Putamen (tissue), 1 donor: ENCODE results near the gene TAF1L.
"Not testable (repeated sequence)": the region's sequence is repeated elsewhere in the genome, so short reads cannot be mapped to it uniquely, and the experiment has no call there.

Experiments
- DNase-seq: peaks from one replicate; pipeline ENCODE4 v3.0.0-alpha.2; 2016; ENCODE audit warnings: low spot score

TAF1L gene, protein sequence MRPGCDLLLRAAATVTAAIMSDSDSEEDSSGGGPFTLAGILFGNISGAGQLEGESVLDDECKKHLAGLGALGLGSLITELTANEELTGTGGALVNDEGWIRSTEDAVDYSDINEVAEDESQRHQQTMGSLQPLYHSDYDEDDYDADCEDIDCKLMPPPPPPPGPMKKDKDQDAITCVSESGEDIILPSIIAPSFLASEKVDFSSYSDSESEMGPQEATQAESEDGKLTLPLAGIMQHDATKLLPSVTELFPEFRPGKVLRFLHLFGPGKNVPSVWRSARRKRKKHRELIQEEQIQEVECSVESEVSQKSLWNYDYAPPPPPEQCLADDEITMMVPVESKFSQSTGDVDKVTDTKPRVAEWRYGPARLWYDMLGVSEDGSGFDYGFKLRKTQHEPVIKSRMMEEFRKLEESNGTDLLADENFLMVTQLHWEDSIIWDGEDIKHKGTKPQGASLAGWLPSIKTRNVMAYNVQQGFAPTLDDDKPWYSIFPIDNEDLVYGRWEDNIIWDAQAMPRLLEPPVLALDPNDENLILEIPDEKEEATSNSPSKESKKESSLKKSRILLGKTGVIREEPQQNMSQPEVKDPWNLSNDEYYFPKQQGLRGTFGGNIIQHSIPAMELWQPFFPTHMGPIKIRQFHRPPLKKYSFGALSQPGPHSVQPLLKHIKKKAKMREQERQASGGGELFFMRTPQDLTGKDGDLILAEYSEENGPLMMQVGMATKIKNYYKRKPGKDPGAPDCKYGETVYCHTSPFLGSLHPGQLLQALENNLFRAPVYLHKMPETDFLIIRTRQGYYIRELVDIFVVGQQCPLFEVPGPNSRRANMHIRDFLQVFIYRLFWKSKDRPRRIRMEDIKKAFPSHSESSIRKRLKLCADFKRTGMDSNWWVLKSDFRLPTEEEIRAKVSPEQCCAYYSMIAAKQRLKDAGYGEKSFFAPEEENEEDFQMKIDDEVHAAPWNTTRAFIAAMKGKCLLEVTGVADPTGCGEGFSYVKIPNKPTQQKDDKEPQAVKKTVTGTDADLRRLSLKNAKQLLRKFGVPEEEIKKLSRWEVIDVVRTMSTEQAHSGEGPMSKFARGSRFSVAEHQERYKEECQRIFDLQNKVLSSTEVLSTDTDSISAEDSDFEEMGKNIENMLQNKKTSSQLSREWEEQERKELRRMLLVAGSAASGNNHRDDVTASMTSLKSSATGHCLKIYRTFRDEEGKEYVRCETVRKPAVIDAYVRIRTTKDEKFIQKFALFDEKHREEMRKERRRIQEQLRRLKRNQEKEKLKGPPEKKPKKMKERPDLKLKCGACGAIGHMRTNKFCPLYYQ (N-terminal part only)

DNA sequence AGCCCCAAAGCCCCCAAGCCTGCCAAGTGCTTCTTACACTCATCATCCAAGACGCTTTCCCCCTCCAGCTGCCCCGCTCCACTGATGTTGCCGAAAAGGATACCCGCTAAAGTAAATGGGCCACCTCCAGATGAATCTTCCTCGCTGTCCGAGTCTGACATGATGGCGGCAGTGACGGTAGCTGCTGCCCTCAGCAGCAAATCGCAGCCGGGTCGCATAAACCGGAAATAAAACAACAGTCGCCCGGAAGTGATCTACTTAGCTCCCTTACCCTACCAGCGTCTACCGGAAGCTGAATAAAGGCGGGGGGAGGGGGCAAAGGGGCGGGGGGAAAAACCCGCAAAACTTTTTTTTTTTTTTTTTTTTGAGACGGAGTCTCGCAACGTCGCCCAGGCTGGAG is at the start of gene TAF1L:
TSS of gene TAF1L (minus strand) at position 308 of the 400 bp plus-strand sequence. CDS start at position 218, 90 bp downstream.
- DNase-seq: no peak

DNA sequence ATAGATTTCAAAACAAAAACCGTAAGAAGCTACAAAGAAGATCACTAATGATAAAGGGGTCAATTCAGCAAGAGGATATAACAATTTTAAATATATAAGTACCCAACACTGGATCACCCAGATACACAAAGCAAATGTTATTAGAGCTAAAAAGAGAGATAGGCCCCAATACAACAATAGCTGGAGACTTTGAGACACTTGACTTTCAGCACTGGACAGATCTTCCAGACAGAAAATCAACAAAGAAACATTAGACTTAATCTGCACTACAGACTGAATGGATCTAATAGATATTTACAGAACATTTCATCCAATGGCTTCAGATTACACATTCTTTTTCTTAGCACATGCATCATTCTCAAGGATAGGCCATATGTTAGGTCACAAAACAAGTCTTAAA is 46.3 kb upstream of the TAF1L start:
- DNase-seq: no peak

DNA sequence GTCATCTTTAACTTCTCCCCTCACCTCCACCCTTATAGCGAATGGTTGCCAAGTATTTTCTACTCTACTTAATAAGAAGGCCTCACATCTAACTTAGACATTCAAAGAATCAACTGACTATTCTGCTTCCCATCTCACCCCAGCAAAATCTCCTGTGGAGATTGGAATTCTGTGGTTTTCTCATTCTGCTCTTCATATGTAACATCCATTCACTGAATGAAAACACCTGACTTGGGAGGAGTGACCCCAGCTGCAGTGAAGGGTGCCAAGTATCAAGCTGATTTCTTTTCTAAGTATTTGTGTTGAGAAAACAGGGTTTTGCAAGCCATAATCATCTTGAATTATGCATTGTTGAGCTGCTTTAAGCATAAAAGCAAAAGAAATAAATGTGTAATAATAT is 42.5 kb upstream of the TAF1L start:
- DNase-seq: no peak

DNA sequence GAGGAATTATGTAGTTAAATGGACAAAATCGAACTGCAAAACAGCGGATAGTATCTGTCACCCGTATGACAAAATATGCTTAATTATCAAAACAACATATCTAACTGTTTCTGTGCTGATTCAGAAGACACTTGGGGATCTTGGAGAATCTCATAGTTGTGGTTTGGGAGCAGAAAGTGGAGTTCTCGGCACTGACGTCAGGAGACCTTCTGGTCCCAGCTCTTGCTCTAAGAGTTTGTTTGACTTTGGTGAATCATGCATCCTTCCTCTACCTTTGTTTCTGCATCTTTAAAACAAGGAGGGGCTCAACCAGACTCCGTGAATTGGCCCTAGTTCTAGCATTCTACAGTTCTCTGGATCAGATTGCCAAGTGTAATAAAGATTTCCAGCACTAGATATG is 37.0 kb upstream of the TAF1L start:
- no peak for DNase-seq

DNA sequence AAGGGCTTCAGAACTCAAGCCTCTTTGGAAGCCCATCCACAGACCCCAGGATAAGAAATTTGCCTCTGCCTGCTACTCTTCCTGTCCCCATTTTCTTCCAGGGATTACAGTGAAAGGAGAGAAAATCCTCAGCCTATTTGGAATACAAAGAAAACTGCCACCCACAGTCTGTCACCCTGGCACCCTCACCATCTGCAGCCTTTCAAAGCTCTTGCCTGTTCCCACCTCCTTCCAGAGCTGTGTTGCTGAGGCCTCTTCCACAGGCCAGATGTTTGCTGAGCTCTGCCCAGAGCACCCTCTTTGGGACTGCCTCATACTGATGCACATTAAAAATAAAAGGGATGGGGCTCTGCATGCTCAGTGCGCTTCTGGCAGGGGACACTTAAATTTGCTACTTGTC is 35.9 kb upstream of the TAF1L start:
- DNase-seq: peak; percentile 13

DNA sequence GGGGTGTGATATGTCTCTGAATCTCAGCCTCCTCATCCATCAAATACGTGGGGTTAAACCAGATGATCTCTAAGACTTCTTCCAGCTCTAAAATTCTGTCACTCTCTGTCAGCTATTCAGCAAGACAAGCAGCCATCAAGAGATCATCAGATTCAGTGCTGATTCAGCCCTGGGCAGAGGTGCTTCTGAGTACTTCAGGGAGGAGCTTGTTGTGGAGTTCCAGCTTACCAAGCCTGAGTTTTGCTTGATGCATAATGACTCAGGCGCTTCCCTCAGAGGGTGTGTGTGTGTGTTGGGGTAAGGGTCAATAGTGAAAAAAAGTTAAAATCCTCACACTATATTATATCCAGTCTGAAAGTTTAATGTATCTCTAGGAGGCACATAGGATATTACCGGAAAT is 29.6 kb upstream of the TAF1L start:
- DNase-seq: peak; percentile 21

DNA sequence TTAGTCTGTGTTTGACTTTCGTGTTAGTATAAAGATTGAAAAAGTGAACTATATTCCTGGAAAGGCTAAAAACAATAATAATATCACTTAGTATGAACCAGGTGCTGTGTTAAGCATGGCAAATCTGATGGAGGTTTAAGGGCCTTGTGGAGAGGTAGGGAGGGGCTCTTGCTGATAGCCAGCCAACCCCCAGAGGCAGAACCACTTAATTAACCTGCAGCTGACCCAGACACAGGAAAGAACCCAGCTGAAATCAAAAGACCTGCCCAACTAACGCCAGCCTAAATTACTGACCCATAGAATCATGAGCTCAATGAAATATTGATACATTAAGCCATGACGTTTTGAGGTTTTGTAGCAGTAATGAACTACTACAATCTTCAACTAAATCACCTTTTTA is 28.3 kb upstream of the TAF1L start:
- DNase-seq: no peak

DNA sequence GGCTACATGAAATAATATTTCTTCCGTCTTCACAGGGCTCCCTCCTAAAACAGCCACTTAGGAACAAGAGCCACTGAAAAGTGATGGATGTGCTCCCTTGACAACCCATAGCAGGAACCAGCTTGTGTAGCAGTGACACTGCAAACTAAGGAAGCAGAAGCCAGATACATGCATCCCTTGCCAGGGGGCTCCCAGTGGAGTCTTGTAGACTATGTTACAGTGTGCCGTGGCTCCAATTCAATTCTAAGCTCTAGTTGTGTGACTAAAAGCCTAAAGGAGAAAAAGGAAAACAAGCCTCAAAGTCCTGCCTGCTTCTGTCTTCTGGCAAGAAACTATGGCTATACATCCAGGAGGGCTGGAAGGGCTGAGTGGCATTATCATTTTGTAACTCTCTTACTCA is 12.2 kb upstream of the TAF1L start:
- no peak for DNase-seq

DNA sequence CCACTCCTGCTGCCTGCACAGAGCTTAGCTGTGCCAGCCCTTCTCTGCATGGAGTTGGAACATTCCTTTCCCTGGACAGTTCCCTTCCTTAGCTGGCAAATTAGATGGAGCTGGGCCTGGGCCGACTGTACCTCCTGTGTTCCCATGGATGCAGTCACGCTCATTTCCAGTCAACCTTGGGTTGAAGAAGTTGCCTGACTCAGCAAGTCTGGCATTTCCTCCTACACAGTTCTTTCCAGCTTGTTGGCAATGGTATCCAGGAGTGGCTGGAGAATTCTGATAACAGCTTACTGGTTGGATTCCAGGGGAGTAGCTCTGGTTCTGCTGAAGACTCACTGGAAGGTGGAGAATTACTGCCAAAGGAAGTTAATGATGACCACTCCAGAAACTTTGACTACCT is 9.2 kb upstream of the TAF1L start:
- no peak for DNase-seq

DNA sequence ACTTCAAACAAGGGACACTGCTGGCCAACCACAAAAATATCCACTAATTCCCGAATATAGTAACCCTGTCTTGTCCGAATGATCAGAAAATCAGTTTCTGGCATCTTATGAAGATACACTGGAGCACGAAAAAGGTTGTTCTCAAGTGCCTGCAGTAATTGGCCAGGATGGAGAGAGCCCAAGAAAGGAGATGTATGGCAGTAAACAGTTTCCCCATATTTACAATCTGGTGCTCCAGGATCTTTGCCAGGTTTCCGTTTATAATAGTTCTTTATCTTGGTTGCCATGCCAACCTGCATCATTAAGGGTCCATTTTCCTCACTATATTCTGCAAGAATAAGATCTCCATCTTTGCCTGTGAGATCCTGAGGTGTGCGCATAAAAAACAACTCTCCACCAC is 2.3 kb downstream of the TAF1L start:
- not testable (repeated sequence) for DNase-seq

DNA sequence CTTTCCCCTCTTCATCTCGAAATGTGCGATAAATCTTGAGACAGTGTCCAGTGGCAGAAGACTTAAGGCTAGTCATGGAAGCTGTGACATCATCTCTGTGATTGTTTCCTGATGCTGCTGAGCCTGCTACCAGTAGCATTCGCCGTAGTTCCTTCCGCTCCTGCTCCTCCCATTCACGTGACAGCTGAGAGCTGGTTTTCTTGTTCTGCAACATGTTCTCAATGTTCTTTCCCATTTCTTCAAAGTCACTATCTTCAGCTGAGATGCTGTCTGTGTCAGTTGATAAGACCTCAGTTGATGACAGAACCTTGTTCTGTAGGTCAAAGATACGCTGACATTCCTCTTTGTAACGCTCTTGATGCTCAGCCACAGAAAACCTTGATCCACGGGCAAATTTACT is 3.5 kb downstream of the TAF1L start:
- DNase-seq: no peak

DNA sequence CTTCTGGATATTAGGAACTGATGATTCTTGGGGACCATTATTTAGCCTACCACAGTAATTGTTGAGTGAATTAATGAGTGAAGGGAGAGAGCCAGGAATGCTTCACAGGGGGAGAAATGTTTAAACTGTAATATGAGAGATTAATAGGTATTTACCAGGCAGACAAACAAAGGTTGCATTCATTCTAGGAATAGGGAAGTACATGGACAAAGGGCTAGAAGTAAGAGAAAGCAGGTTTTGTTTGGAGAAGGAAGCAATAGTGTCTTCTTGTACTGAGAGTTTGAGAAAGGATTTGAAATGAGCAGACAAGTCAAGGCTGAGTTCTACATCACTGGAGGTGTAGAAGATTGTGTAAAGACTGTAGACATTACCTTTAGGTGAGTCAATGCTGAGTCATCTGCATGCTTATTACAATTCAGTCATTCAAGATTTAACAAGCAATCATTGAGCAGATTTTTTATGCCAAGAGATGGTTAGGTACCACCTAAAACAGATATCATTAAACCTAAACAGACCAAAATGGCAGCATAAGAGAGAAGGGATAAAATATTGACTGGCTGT is 8.0 kb downstream of the TAF1L start:
- DNase-seq: no peak

DNA sequence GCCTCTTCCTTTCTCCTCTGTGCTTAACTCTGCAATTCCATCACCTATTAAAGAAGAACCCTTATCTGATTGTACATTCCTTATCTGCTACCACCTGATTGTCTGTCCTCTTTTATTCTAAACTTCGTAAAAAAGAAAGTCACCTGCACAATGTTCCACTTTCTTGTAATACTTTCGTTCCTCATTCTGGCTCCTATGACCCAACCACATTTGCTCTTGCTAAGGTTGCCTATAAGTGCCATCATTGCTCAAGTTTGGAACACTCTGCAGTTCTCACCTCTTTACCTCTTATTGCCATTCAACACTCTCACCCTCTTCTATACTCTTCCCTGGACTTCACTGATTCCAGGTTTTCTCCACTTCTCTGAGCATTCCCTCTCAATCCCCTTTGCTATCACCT is 10.1 kb downstream of the TAF1L start:
- no peak for DNase-seq

DNA sequence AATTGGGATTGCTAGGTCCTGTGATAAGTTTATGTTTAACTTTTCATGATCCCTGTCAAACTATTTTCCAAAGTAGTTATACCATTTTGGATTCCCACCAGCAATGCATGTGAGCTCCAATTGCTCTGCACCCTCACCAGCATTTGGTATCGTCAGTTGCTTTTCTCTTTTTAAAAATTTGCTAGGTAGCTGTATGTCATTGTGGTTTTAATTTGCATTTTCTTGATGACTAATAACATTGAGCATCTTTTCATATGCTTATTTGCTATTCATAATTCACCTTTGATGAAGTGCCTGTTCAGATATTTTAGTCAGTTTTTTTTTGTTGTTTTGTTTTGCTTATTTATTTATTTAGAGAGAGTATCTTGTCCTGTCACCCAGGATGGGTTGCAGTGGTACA is 12.5 kb downstream of the TAF1L start:
- DNase-seq: no peak

DNA sequence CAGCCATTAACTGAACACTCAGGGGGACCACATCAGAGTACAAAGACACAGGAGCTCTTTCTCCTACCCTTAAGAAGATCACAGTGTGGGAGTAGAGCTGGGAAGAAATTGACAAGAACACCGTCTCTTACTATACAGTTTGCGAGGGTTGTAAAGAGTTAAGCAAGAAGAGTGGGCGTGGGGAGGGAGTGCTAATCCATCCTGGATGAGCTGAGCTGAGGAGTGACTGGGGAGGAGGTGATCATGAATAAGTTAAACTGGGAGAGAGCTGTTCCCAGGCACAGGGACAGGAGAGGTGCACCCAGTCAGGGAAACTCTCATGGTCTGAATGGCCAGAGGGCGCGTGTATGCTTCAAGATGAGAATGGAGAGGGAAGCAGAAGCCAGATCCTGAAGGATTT is 17.2 kb downstream of the TAF1L start:
- peak; percentile 7 for DNase-seq

DNA sequence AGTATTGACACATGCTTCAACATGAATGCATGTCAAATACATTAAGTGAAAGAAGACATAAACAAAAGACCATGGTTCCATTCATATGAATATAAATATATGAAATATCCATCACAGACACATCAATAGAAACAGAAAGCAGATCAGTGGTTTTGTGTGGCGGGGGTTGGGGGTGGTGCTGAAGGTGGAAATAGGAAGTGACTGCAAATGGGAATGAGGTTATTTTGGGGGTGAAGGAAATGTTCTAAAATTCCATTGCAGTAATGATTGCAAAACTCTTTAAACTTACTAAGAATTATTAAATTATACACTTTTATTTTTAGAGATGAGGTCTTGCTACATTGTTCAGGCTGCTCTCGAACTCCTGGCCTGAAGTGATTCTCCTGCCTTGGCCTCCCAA is 28.7 kb downstream of the TAF1L start:
- DNase-seq: no peak

DNA sequence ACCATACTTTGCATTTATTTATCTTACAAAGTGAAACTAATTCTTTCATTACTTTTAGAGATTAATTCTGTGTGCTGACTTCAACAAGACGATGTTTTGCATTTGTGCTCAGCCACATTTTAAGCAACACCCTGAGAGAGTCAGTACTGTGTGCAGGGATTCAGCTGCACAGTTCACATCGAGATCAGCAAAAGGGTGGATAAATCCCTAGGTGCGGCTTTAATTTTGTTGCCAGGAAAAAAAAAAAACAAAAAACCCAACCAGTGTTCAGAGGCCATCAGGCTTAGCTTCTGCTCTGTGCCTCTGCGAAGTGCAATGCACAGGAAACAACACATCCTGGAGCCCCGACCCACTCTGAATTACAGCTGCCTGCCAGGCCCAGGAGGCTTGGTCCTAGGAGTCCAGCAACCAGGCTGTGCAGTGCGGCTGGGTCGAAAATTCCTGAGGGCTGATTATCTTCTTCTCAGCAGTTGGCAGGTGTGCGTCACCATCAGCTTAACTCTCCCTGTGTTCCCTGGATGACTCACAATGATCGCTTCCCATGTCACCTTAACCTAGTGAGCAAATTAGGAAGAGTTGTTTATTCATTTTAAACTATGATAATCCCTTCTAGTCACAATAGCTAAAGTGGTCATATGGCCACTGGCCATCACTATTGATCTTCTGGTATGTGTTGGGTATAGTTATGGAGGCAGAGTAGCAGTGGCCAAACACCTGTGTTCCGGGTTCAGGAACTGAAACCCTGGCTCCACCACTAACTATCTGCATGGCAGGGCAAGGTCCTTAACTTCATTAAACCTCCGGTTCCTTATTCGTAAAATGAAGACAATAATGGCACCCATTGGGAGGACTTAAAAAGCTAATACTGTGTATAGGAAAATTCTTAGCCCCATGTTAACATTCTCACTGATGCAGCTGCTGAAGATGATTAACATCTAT is 31.3 kb downstream of the TAF1L start:
- no peak for DNase-seq

DNA sequence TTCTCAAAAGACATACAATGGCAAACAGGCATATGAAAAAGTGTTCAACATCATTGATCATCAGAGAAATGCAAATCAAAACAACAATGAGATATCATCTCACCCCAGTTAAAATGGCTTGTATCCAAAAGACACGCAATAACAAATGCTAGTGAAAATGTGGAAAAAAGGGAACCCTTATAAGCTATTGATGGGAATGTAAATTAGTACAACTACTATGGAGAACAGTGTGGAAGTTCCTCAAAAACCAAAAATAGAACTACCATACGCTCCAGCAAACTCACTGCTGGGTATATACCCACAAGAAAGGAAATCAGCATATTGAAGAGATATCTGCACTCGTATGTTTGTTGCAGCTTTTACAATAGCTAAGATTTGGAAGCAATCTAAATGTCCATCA is 36.4 kb downstream of the TAF1L start:
- not testable (repeated sequence) for DNase-seq

DNA sequence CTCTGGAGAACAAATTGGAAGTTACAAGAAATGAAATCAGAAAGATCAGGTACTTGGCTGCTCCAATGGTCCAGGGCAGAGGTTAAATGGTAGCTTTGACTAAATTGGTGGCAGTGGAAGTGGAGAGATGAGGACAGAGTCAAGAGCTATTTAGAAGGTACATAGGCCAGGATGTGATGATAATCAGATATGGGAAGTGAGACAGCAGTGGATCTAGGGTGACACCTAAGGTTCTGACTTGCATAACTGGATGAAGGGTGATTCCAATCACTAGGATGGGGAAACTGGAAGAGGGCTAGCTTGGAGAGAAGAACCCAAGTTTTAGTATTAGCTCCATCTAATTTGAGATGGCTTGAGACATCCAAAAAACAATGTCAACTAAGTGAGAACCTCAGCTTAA is 38.5 kb downstream of the TAF1L start:
- DNase-seq: no peak

DNA sequence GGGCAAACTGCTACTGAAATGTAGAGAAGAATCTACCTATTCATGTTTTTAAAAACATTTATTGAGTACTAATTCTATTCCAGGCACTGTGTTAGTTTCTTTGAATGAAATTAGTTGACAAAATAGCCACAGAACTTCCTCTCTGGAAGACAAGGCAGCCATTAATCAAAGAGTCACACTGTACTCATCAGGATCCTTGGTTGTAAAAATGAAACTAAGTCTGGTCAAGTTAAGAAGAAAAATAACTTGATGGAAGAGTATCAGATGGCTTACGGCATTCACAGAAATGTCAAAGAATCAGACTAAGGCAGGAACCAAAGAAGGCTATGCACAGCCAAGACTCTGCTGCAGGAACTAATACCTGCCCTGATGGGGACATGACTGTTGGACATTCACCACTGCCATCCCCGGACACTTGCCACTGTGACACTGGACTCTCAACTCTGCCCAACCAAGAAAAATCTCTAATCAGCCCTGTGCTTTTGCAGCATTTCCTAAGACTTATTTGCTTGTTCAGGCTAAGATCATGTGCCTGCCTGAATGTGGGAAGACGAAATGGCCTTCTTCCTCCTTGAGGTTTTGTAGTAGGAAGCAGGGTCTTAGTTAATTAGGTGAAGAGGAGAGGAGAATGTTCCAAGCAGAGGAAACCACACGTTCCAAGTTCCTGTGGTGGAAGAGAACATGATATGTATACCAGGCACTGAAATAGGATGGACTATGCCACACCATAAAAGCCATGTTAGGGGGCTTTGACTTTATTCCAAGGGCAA is 39.2 kb downstream of the TAF1L start:
- DNase-seq: no peak
